GM12892 (cell line): ENCODE results near the gene RAB15. TPM values are rescaled to one million over a fixed set of nuclear protein-coding genes. Genes with fewer than 3 reads are reported as not detected.

ENCODE experiments used
- DNase-seq: peaks from one replicate; pipeline ENCODE4 v3.0.0; 2011; ENCODE audit not compliant: insufficient read length
- FAIRE-seq: peaks from 2 replicates; lab custom pipeline; 2011; peaks lifted over from hg19 to GRCh38; lab: Jason Lieb, UNC
- POLR2A ChIP-seq: IDR thresholded peaks from 2 replicates; pipeline ENCODE4 v1.6.1; 2011; ENCODE audit warnings: low read depth, low read length, control low read depth
- POLR2AphosphoS5 ChIP-seq: IDR thresholded peaks from 2 replicates; pipeline ENCODE4 v1.6.1; 2011; ENCODE audit warnings: low read depth, low read length, control low read depth
- TAF1 ChIP-seq: IDR thresholded peaks from 2 replicates; pipeline ENCODE4 v1.6.1; 2011; ENCODE audit warnings: low read depth, mild to moderate bottlenecking, control low read depth, low read length, borderline replicate concordance
- polyA plus RNA-seq: library from polyadenylated mRNA; unstranded; fragments of >200 nt; gene quantifications from one replicate; pipeline ENCODE4 v1.2.1, GENCODE V29; 2012; ENCODE audit warnings: missing spikeins, inconsistent platforms; ENCODE audit not compliant: missing spikeins

Gene RAB15
- 5.5 TPM for polyA plus RNA-seq

DNA sequence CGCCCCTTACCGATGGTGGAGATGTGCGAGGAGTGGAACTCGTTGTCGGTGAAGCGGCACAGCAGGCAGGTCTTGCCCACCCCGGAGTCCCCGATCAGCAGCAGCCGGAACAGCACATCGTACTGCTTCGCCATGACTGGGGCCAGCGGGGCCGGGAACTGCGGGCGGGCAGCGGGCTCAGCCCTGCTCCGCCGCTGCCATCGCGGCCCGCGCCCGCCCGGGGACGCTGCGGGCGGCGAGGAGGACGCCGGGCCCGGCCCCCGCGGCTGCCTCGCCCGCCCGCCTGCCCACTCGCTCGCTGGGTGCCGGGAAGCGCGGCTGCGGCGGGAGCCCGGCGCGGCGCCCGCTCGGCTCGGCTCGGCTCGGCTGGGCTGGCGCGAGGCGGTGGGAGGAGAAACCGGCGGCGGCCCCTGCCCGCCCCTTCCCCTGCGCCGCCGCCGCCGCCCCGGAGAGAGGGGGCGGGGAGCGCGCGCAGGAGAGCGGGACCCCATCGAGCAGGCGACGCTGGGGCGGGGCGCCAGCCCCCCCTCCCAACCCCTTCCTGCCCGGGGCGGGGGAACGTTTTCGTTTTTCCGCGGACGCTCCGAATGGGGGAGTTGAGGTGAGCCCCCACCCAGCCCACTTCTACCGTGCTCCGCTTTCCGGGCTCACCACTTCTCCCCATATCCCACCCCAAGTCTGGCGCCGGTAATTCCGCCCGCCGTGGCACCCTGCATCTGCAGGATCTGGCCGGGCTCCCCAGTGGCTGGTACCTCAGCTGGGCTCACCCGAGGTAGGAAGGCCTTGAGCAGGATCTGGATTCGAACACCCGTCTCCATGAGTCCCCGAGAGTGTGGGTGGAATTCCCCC, at the start of gene RAB15:
Gene RAB15, minus strand, starts transcription at position 394 of the 849 bp plus-strand sequence. Its CDS starts 260 bp downstream, at position 134.
- TF ChIP-seq TAF1, result no peak
- TF ChIP-seq POLR2AphosphoS5, result no peak
- TF ChIP-seq POLR2A, result no peak
- FAIRE-seq (peak; percentile 53), DNase-seq (peak; percentile 49)

DNA sequence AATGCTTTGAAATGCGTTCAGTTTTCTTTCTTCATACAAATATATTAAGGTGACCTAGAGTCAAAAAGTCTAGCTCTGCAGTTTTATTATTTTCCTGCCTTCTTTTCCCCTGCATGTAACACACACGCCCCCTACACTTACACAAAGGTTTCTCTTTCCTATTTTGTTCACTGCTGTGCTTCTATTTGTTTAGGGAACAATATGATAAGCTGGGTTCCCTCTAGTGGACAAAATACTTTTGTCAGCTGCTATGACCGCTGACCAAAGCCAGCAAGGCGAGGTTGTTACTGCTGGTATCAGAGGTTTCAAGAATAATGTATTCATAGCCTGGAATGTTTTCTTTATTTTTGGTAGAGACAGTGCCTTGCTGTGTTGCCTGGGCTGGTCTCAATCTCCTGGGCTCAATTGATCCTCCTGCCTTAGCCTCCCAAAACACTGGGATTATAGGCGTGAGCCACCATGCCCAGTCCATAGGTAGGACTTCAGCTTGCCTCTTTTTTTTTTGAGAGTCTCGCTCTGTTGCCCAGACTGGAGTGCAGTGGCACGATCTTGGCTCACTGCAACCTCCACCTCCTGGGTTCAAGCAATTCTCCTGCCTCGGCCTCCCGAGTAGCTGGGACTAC, 47.9 kb upstream of the RAB15 start:
- DNase-seq (no peak), FAIRE-seq (peak; percentile 42)
- TF ChIP-seq POLR2A, result no peak
- no peak for TF ChIP-seq POLR2AphosphoS5
- no peak for TF ChIP-seq TAF1

DNA sequence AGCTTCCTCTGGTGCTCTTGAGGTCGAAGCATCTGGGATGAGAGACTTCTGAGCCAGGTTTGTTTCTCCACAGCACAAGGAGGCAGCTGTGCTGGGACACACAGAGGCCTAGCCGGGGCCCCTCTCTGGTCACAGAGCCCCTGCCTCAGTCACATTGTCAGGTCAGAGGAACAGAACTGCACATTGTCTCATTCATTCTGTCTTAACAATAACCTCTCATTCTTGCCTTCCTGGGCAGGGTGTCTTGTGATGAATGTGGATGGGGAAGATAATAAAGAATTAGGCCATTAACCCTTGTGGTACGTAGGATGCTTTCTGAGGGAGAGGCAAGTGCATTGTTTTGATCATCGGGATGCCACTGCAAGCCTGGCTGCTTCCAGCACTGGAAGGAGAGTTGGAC, 44.3 kb upstream of the RAB15 start:
- TF ChIP-seq POLR2A, result no peak
- no peak for TF ChIP-seq TAF1
- no peak for TF ChIP-seq POLR2AphosphoS5
- FAIRE-seq (no peak), DNase-seq (no peak)

GRCh38 chr14:65015391-65015790, 43.3 kb upstream of the RAB15 start:
- no peak for FAIRE-seq

GRCh38 chr14:65012353-65012752, 40.2 kb upstream of the RAB15 start:
- FAIRE-seq, result no peak
- TF ChIP-seq POLR2A (no peak), TAF1 (no peak), POLR2AphosphoS5 (no peak)
- DNase-seq, result no peak

More at GRCh38 chr14:65015391-65015790, 43.3 kb upstream of the RAB15 start:
- TF ChIP-seq POLR2AphosphoS5 (no peak), TAF1 (no peak), POLR2A (no peak)
- no peak for DNase-seq

DNA sequence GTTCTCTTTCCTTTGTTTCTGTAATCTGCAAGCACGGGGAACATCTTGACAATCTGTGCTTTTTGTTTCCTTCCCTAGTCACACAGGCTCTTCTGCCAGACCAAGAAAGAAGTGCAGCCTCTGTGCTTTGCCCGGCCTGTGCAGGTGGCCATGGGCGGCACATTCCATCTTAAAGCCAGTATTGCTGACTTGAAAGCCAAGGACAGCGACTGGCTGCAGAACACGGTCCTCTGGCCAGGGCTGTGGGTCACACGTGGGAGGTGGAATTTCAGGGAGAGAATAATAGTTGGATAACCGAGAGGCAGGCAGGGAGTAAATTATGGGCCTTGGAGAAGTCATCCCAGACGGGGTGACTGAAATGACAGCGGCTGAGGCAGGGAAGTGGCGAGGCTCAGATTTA, 39.4 kb upstream of the RAB15 start:
- FAIRE-seq, result no peak
- TF ChIP-seq POLR2AphosphoS5 (no peak), POLR2A (no peak)
- no peak for DNase-seq

DNA sequence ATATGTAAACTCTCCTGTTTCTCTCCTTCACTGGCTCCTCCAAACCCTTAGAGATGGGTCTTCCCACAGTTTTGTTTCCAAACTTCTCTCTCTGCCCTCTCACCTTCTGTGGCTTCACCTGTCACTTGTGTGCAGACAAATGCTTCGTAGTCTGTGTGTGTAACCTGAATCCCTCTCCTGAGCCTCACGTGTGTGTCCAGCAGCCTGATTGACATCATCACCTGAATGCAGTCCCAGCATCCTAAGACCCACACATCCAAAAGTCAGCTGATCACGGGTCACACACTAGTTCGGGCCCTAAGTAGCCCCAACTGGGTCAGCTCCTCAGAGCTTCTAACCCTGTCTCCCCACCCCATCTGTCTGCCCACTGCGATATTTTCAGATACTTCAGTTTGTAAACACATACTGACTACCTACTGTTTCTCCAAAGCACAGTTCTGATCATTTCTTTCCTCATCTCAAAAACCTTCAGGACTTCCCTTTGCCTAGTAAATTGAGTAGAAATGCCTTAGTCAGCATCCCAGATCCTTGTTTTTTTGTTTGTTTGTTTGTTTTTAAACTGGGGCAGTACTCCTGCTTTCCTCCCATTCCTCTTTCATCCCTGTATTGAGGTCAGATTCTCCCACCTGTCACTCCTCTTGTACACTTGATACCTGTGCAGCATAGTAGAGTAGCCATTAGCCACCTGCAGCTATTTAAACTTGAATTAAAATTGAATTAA, 38.2 kb upstream of the RAB15 start:
- TF ChIP-seq POLR2AphosphoS5 (no peak), POLR2A (no peak), TAF1 (no peak)
- no peak for FAIRE-seq
- DNase-seq, result no peak

DNA sequence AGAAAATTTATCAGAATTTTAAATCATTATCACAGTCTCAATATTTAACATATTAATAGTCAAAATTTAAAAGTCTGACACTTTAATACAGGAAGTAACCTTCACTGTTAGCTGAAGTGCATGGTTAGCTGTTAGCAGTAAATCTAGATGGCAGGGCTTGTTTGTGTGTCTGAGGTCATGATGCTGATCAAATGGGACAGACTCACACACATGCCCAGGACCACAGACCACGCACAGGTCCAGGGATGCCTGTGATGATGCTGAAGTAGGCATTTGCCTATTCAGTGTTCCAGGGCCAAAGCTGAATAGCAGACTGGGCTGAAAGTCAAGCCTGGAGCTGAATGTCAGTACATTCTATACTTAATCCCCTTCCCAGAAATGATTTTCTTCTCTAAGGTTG, 35.1 kb upstream of the RAB15 start:
- TF ChIP-seq POLR2A (no peak), TAF1 (no peak), POLR2AphosphoS5 (no peak)
- DNase-seq, result no peak
- no peak for FAIRE-seq

GRCh38 chr14:65006261-65006721, 34.2 kb upstream of the RAB15 start:
- DNase-seq (no peak), FAIRE-seq (no peak)
- TF ChIP-seq POLR2A, result no peak
- no peak for TF ChIP-seq POLR2AphosphoS5
- no peak for TF ChIP-seq TAF1

- no peak for TF ChIP-seq TAF1
- TF ChIP-seq POLR2AphosphoS5, result no peak
- FAIRE-seq (no peak), DNase-seq (no peak)
Measured at GRCh38 chr14:65003394-65003793, 31.3 kb upstream of the RAB15 start.

- FAIRE-seq (peak; percentile 33), DNase-seq (no peak)
- TF ChIP-seq POLR2AphosphoS5 (no peak), TAF1 (no peak), POLR2A (no peak)
Measured at GRCh38 chr14:65002586-65003210, 30.6 kb upstream of the RAB15 start.
